Body of pancreas (tissue), 4 donors: Measurements from ENCODE around the gene PMF1. TPM values are rescaled to one million over a fixed set of nuclear protein-coding genes. Genes with fewer than 3 reads are reported as not detected.

ENCODE experiments used
- ATAC-seq: fragments of 150-250 bp; one replicate; pipeline ENCODE4 v1.9.1; 2016
- DNase-seq, 4 donors: peaks; one replicate each; pipeline ENCODE4 v3.0.0-alpha.2; 2019
- H3K27ac ChIP-seq, 4 donors: fragments of 200-600 bp; sonication (generic); 1 replicate in 3 of 4; 2 replicates in 1 of 4; pipeline versions ENCODE4 v1.5.1 to v1.6.1; 2016 to 2019; ENCODE audit warnings: mild to moderate bottlenecking in 1 of 4, mixed read lengths in 1 of 4, moderate library complexity in 1 of 4
- H3K27me3 ChIP-seq, 2 donors: fragments of 200-600 bp; sonication (generic); one replicate each; pipeline ENCODE4 v1.6.0; 2016; ENCODE audit warnings: mild to moderate bottlenecking in 1 of 2
- H3K36me3 ChIP-seq, 2 donors: fragments of 200-600 bp; sonication (generic); replicated peaks in 1 of 2; 2 replicates each; pipeline ENCODE4 v1.5.1; 2016; ENCODE audit warnings: low read depth in 2 of 2; ENCODE audit not compliant: insufficient read depth in 1 of 2
- H3K4me1 ChIP-seq: fragments of 200-600 bp; sonication (generic); one replicate; pipeline ENCODE4 v1.6.0; 2016
- H3K4me3 ChIP-seq, 2 donors: fragments of 200-600 bp; sonication (generic); 1 replicate in 1 of 2; 2 replicates in 1 of 2; pipeline ENCODE4 v1.5.1; 2016 to 2019
- H3K9me3 ChIP-seq, 3 donors: fragments of 200-600 bp; sonication (generic); 1 replicate in 2 of 3; 2 replicates in 1 of 3; pipeline ENCODE4 v1.5.1; 2016
- POLR2A ChIP-seq, 3 donors: fragments of 450-650 bp; IDR thresholded peaks; one replicate each; pipeline ENCODE4 v1.6.1; 2016; ENCODE audit warnings: antibody characterized with exemption in 3 of 3, mild to moderate bottlenecking in 2 of 3
- WGBS, 2 donors: methylation state at CpG; one replicate each; pipeline ENCODE4 v1.1.5; 2017; 5-methylcytosine and 5-hydroxymethylcytosine counted together
- intact Hi-C: fragments of 100-400 bp; cut with DNase I; formaldehyde crosslinking; loops from one replicate; pipeline ENCODE4 v1.15.1; 2023
- total RNA-seq, 2 donors: library from RNA; depleted of rRNA; stranded (reverse); fragments of >200 nt; gene quantifications; one replicate each; pipeline ENCODE4 v1.1.0, GENCODE V29; 2016
- TF ChIP-seq, protein P1 (sequence below), 7 experiments: fragments of 450-650 bp in 4 of 7; fragments of 200-600 bp in 3 of 7; sonication (generic) in 3 of 7; IDR thresholded peaks; one replicate each; pipeline ENCODE4 v1.5.1; 2016 to 2019; ENCODE audit warnings: antibody characterized with exemption in 7 of 7

PMF1 gene
- total RNA-seq, 2 donors from 2014 or later = 37.6 to 43.1 TPM

GRCh38 chr1:156226782-156227181, 14.0 kb downstream of the PMF1 start:
- TF ChIP-seq, protein P1, sequence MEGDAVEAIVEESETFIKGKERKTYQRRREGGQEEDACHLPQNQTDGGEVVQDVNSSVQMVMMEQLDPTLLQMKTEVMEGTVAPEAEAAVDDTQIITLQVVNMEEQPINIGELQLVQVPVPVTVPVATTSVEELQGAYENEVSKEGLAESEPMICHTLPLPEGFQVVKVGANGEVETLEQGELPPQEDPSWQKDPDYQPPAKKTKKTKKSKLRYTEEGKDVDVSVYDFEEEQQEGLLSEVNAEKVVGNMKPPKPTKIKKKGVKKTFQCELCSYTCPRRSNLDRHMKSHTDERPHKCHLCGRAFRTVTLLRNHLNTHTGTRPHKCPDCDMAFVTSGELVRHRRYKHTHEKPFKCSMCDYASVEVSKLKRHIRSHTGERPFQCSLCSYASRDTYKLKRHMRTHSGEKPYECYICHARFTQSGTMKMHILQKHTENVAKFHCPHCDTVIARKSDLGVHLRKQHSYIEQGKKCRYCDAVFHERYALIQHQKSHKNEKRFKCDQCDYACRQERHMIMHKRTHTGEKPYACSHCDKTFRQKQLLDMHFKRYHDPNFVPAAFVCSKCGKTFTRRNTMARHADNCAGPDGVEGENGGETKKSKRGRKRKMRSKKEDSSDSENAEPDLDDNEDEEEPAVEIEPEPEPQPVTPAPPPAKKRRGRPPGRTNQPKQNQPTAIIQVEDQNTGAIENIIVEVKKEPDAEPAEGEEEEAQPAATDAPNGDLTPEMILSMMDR (IDR thresholded peaks at IDR 0.05) = no peak
- no peak for TF ChIP-seq POLR2A (IDR thresholded peaks at IDR 0.05)
- DNase-seq (no peak), ATAC-seq (no peak)
- H3K27ac ChIP-seq = no peak overlapping the region
- intact Hi-C loops = no loop called here
- H3K4me3 ChIP-seq = no peak overlapping the region
- H3K9me3 ChIP-seq = no peaks in the 10 kb centered on the region
- peaks cover 0 to 13% of the 10 kb centered on the region in 2 donors for H3K36me3 ChIP-seq
- peaks cover 7% of the 10 kb centered on the region for H3K4me1 ChIP-seq
- WGBS, 2 donors = 91 to 92% methylated on average over 4 of the region's 4 CpGs
- H3K27me3 ChIP-seq = no peaks in the 10 kb centered on the region

DNA sequence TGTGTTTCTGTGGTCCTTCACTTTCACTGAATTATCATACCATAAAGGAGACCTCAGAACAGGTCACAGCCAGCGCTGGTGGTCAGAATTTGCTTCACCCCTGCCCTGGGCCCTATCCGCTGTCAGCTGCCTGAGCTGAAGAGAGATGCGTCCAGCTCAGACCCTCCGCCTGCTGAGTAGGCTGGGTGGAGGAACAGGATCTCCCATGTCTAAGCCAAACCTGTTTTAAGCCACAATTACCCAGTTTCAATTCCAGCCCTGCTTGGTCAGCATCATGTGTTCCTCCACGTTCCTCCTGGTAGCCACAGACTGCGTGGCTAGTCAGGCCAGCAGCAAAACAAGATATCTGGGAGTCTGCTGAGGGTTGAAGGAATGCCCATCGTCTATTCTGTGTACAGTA, 15.7 kb downstream of the PMF1 start:
- intact Hi-C loops = no loop called here
- Histone ChIP-seq H3K27ac (no peak overlapping the region), H3K36me3 (peaks cover 0 to 8% of the 10 kb centered on the region in 2 donors), H3K4me1 (peaks cover 7% of the 10 kb centered on the region), H3K9me3 (no peaks in the 10 kb centered on the region), H3K27me3 (no peaks in the 10 kb centered on the region), H3K4me3 (no peak overlapping the region)
- DNase-seq = no peak
- TF ChIP-seq, protein P1 (IDR thresholded peaks at IDR 0.05) = no peak
- 74 to 80% methylated on average over 7 of the region's 7 CpGs for WGBS, 2 donors
- ATAC-seq = no peak

DNA sequence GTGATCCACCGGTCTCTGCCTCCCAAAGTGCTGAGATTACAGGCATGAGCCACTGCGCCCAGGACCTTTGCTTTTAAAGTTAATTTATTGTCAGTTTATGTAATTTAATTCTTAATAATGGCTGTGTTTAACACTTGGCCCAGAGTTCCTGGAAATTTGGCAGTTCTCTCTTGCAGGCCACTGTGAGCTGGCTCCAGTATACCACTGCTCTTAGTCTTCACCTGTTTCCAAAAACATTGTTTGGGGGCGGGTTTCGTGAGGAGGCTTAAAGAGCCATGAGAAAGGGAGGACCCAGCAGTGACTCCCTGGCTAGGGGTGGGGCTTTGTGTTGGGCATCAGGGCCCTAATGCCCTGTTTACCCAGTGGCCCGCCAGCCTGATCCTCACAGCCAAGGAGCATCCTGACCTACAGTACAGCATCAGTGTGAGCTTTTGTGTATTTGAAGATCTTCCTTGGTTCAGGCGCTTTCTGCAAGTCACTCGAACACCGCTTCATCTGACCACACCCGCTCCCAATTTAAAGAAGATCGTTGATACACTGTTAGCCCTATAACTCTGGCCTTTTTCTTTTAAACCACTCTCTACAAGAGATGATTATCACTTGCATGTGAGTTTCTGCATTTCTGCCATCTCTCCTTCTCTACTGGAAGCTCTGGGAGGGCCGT, 17.1 kb downstream of the PMF1 start:
- H3K4me3 ChIP-seq = no peak overlapping the region

GRCh38 chr1:156230473-156230837, 17.6 kb downstream of the PMF1 start:
- intact Hi-C loops = no loop called here
- no peak for TF ChIP-seq POLR2A (IDR thresholded peaks at IDR 0.05)
- TF ChIP-seq, protein P1 (IDR thresholded peaks at IDR 0.05) = no peak
- Histone ChIP-seq H3K27me3 (no peaks in the 10 kb centered on the region), H3K27ac (no peak overlapping the region), H3K4me3 (no peak overlapping the region), H3K36me3 (peaks cover 0 to 5% of the 10 kb centered on the region in 2 donors), H3K4me1 (peaks cover 1% of the 10 kb centered on the region), H3K9me3 (no peaks in the 10 kb centered on the region)
- no peak for DNase-seq
- 82 to 92% methylated on average over 1 of the region's 1 CpG for WGBS, 2 donors
- no peak for ATAC-seq

More for the DNA sequence above, 17.1 kb downstream of the PMF1 start:
- no peak overlapping the region for H3K27ac ChIP-seq
- peaks cover 0 to 5% of the 10 kb centered on the region in 2 donors for H3K36me3 ChIP-seq
- no peaks in the 10 kb centered on the region for H3K27me3 ChIP-seq
- H3K9me3 ChIP-seq = no peaks in the 10 kb centered on the region
- DNase-seq (no peak), ATAC-seq (no peak)
- 90 to 91% methylated on average over 11 of the region's 11 CpGs for WGBS, 2 donors
- H3K4me1 ChIP-seq = peaks cover 7% of the 10 kb centered on the region
- intact Hi-C loops = no loop called here
- TF ChIP-seq POLR2A (IDR thresholded peaks at IDR 0.05) = no peak
- TF ChIP-seq, protein P1 (IDR thresholded peaks at IDR 0.05) = no peak
